Central memory CD8-positive, alpha-beta T cell (primary cell): ENCODE data around the gene NCOA1.

ENCODE experiments used
- ATAC-seq: fragments of 150-1000 bp; cut with Tn5 transposase; replicated peaks from 2 replicates; pipeline ENCODE4 v1.10.0; 2022; ENCODE audit warnings: mild to moderate bottlenecking, moderate FRiP score, moderate number of reproducible peaks; ENCODE audit not compliant: poor library complexity, severe bottlenecking; ENCODE audit errors: extremely low read depth
- DNase-seq, 2 donors: peaks; one replicate each; pipeline ENCODE4 v3.0.0; 2021; ENCODE audit warnings: low spot score in 2 of 2
- H3K27ac Mint-ChIP-seq: one replicate; pipeline ENCODE4 v1.8.0; 2022; ENCODE audit warnings: low read depth, mild to moderate bottlenecking, moderate library complexity, mixed read lengths
- H3K27me3 Mint-ChIP-seq: one replicate; pipeline ENCODE4 v1.8.0; 2022; ENCODE audit warnings: mixed read lengths
- H3K36me3 Mint-ChIP-seq: one replicate; pipeline ENCODE4 v1.8.0; 2022; ENCODE audit warnings: mild to moderate bottlenecking, moderate library complexity, mixed read lengths; ENCODE audit not compliant: insufficient read depth
- H3K4me1 Mint-ChIP-seq: one replicate; pipeline ENCODE4 v1.8.0; 2022; ENCODE audit warnings: mixed read lengths
- H3K4me3 Mint-ChIP-seq: one replicate; pipeline ENCODE4 v1.8.0; 2022; ENCODE audit warnings: mild to moderate bottlenecking, moderate library complexity, mixed read lengths
- H3K9me3 Mint-ChIP-seq: one replicate; pipeline ENCODE4 v1.8.0; 2022; ENCODE audit warnings: mixed read lengths

The NCOA1 gene

GRCh38 chr2:24490690-24491541, at the start of gene NCOA1:
Gene NCOA1, plus strand, starts transcription at chr2:24491254. Its CDS starts 167,424 bp downstream, at chr2:24658678.
- peak within 1 kb of the TSS; percentile 98 for H3K27ac Mint-ChIP-seq
- H3K4me1 Mint-ChIP-seq = peaks cover 49% of the 10 kb centered on the region
- H3K4me3 Mint-ChIP-seq = peak within 1 kb of the TSS; percentile 75
- DNase-seq = peak; percentile 82 to 85
- peak; percentile 79 for ATAC-seq
- no peaks in the 10 kb centered on the region for H3K9me3 Mint-ChIP-seq
- no peaks in the 10 kb centered on the region for H3K27me3 Mint-ChIP-seq
- H3K36me3 Mint-ChIP-seq = peaks cover 10% of the 10 kb centered on the region

GRCh38 chr2:24448797-24449196, 42.3 kb upstream of the NCOA1 start:
- no peak for DNase-seq
- Mint-ChIP-seq H3K36me3 (no peaks in the 10 kb centered on the region), H3K9me3 (no peaks in the 10 kb centered on the region), H3K4me3 (no peak overlapping the region), H3K4me1 (peaks cover 10% of the 10 kb centered on the region), H3K27me3 (peaks cover 8% of the 10 kb centered on the region), H3K27ac (no peak overlapping the region)
- no peak for ATAC-seq

- ATAC-seq (no peak), DNase-seq (no peak)
- H3K27ac Mint-ChIP-seq = no peak overlapping the region
- H3K4me3 Mint-ChIP-seq = no peak overlapping the region
- H3K36me3 Mint-ChIP-seq = no peaks in the 10 kb centered on the region
- no peaks in the 10 kb centered on the region for H3K9me3 Mint-ChIP-seq
- H3K27me3 Mint-ChIP-seq = peaks cover 8% of the 10 kb centered on the region
- H3K4me1 Mint-ChIP-seq = peaks cover 11% of the 10 kb centered on the region
Observed at GRCh38 chr2:24449344-24449743, 41.7 kb upstream of the NCOA1 start.

- no peaks in the 10 kb centered on the region for H3K36me3 Mint-ChIP-seq
- no peak overlapping the region for H3K27ac Mint-ChIP-seq
- H3K4me1 Mint-ChIP-seq = peaks cover 11% of the 10 kb centered on the region
- DNase-seq (no peak), ATAC-seq (no peak)
- peaks cover 8% of the 10 kb centered on the region for H3K27me3 Mint-ChIP-seq
- H3K4me3 Mint-ChIP-seq = no peak overlapping the region
- H3K9me3 Mint-ChIP-seq = no peaks in the 10 kb centered on the region
Observed at GRCh38 chr2:24451805-24452501, 39.1 kb upstream of the NCOA1 start.

GRCh38 chr2:24452502-24452885, 38.6 kb upstream of the NCOA1 start:
- H3K27me3 Mint-ChIP-seq = peaks cover 8% of the 10 kb centered on the region
- H3K27ac Mint-ChIP-seq = no peak overlapping the region
- ATAC-seq = no peak
- no peaks in the 10 kb centered on the region for H3K36me3 Mint-ChIP-seq
- H3K4me1 Mint-ChIP-seq = peaks cover 11% of the 10 kb centered on the region
- no peak overlapping the region for H3K4me3 Mint-ChIP-seq
- DNase-seq = no peak
- no peaks in the 10 kb centered on the region for H3K9me3 Mint-ChIP-seq

GRCh38 chr2:24453379-24454073, 37.5 kb upstream of the NCOA1 start:
- Mint-ChIP-seq H3K4me3 (no peak overlapping the region), H3K27ac (peak overlapping the region; percentile 45), H3K36me3 (no peaks in the 10 kb centered on the region), H3K27me3 (peaks cover 5% of the 10 kb centered on the region), H3K4me1 (peaks cover 11% of the 10 kb centered on the region), H3K9me3 (no peaks in the 10 kb centered on the region)
- DNase-seq (no peak), ATAC-seq (no peak)

GRCh38 chr2:24454294-24454693, 36.8 kb upstream of the NCOA1 start:
- DNase-seq (no peak), ATAC-seq (no peak)
- peaks cover 11% of the 10 kb centered on the region for H3K4me1 Mint-ChIP-seq
- no peak overlapping the region for H3K4me3 Mint-ChIP-seq
- H3K9me3 Mint-ChIP-seq = no peaks in the 10 kb centered on the region
- H3K36me3 Mint-ChIP-seq = no peaks in the 10 kb centered on the region
- no peak overlapping the region for H3K27ac Mint-ChIP-seq
- H3K27me3 Mint-ChIP-seq = no peaks in the 10 kb centered on the region

- ATAC-seq (no peak), DNase-seq (no peak)
- H3K36me3 Mint-ChIP-seq = no peaks in the 10 kb centered on the region
- peaks cover 16% of the 10 kb centered on the region for H3K4me1 Mint-ChIP-seq
- no peaks in the 10 kb centered on the region for H3K27me3 Mint-ChIP-seq
- no peak overlapping the region for H3K27ac Mint-ChIP-seq
- H3K9me3 Mint-ChIP-seq = no peaks in the 10 kb centered on the region
- no peak overlapping the region for H3K4me3 Mint-ChIP-seq
Observed at GRCh38 chr2:24456599-24457556, 34.2 kb upstream of the NCOA1 start.

GRCh38 chr2:24457696-24458386, 33.2 kb upstream of the NCOA1 start:
- H3K4me3 Mint-ChIP-seq = no peak overlapping the region
- DNase-seq = no peak
- H3K9me3 Mint-ChIP-seq = no peaks in the 10 kb centered on the region
- no peak overlapping the region for H3K27ac Mint-ChIP-seq
- peaks cover 19% of the 10 kb centered on the region for H3K4me1 Mint-ChIP-seq
- ATAC-seq = no peak
- no peaks in the 10 kb centered on the region for H3K36me3 Mint-ChIP-seq
- no peaks in the 10 kb centered on the region for H3K27me3 Mint-ChIP-seq

GRCh38 chr2:24459224-24460161, 31.6 kb upstream of the NCOA1 start:
- H3K4me3 Mint-ChIP-seq = no peak overlapping the region
- H3K9me3 Mint-ChIP-seq = no peaks in the 10 kb centered on the region
- ATAC-seq = no peak
- peaks cover 8% of the 10 kb centered on the region for H3K4me1 Mint-ChIP-seq
- no peaks in the 10 kb centered on the region for H3K27me3 Mint-ChIP-seq
- no peak overlapping the region for H3K27ac Mint-ChIP-seq
- DNase-seq = no peak
- no peaks in the 10 kb centered on the region for H3K36me3 Mint-ChIP-seq

- DNase-seq (no peak), ATAC-seq (peak; percentile 46)
- Mint-ChIP-seq H3K27ac (no peak overlapping the region), H3K9me3 (no peaks in the 10 kb centered on the region), H3K4me1 (peaks cover 8% of the 10 kb centered on the region), H3K27me3 (no peaks in the 10 kb centered on the region), H3K36me3 (no peaks in the 10 kb centered on the region), H3K4me3 (peak overlapping the region; percentile 43)
Observed at GRCh38 chr2:24461685-24462084, 29.4 kb upstream of the NCOA1 start.
